Measurements from ENCODE around the gene MZF1. TPM values are rescaled to one million over a fixed set of nuclear protein-coding genes. Genes with fewer than 3 reads are reported as not detected.

The MZF1 gene
- total and polyA plus RNA-seq, 10 of the 15 experiments (the other 5 are each of a cell fraction or from before 2014, with no cell fraction given) = 0.38 to 14.7 (median 7.2) TPM

- Histone ChIP-seq H3K27ac (ENCODE audit: control insufficient read depth, insufficient read depth) (peak overlapping the region; percentile 96), H4K20me1 (ENCODE audit: control insufficient read depth, insufficient read depth) (no peaks in the 10 kb centered on the region), H3K4me2 (ENCODE audit: control insufficient read depth, insufficient read depth) (peak overlapping the region; percentile 88), H3K9ac (ENCODE audit: control insufficient read depth, insufficient read depth, low read length) (peak overlapping the region; percentile 93), H3K27me3 (replicated peaks in 1 of 2; ENCODE audit: control insufficient read depth in 2 of 2, insufficient read depth in 2 of 2, low read length in 1 of 2) (no peaks in the 10 kb centered on the region), H2AFZ (ENCODE audit: control insufficient read depth, low read depth, low read length) (peak overlapping the region; percentile 86), H3K9me3 (replicated peaks; ENCODE audit: control insufficient read depth, insufficient read depth, low read length) (no peaks in the 10 kb centered on the region), H3K4me3 (peak overlapping the region; percentile 89), H3K4me1 (ENCODE audit: control insufficient read depth, insufficient read depth, low read length) (peaks cover 50% of the 10 kb centered on the region), H3K79me2 (ENCODE audit: control insufficient read depth, insufficient read depth, low read length) (peaks cover 42% of the 10 kb centered on the region), H3K36me3 (ENCODE audit: control insufficient read depth in 2 of 2, insufficient read depth in 2 of 2, low read length in 1 of 2) (peaks cover 5% of the 10 kb centered on the region in 2 experiments; a peak in 3 of 4 replicates)
- in situ Hi-C loops (cut with MboI) (no loop called here), intact Hi-C loops (cut with micrococcal nuclease; ENCODE audit: unreplicated experiment) (loop anchor here (1.0 to 2.0 kb wide), 2 partner anchors 14 to 44 kb away; no protein-coding TSS in a partner anchor)
- FAIRE-seq (peak; percentile 100), DNase-seq (ENCODE audit: low read depth, low spot score) (peak; percentile 95), ATAC-seq (peak; percentile 72)
- BruUV-seq (replicated peaks) = no TSS peak
- ChIA-PET CTCF (interaction anchor here (1.0 to 2.4 kb wide), 4 partner anchors 13 to 39 kb away, joined by 3 to 14 read pairs (median 6); partner anchors contain the start of gene ZBTB45), RAD21 (ENCODE audit: unreplicated experiment) (interaction anchor here (0.6 to 1.6 kb wide), 6 partner anchors 14 to 39 kb away, joined by 3 to 5 read pairs (median 4); partner anchors contain the start of gene ZBTB45), POLR2A (interaction anchor here (0.6 to 4.7 kb wide), 10 partner anchors 12 to 70 kb away, joined by 3 to 46 read pairs (median 8); partner anchors contain the start of genes MZF1, TRIM28 and ZBTB45), SMC1A (ENCODE audit: uncharacterized antibody, unreplicated experiment) (interaction anchor here (0.6 to 1.9 kb wide), 4 partner anchors 13 to 197 kb away, joined by 3 to 10 read pairs (median 4); partner anchors contain the start of gene ZBTB45)
- 2% methylated on average over 63 of the region's 76 CpGs for WGBS (ENCODE audit: insufficient coverage, insufficient replicate concordance, low lambda C conversion rate, missing lambda C conversion rate)
- TF ChIP-seq RBBP5 (conservative IDR thresholded peaks at IDR 0.05) = no peak
- TF ChIP-seq TCF3 (IDR thresholded peaks at IDR 0.05; ENCODE audit: borderline replicate concordance, insufficient read depth, low read depth, low read length) = peak; percentile 87
- no peak for TF ChIP-seq HDAC6 (IDR thresholded peaks at IDR 0.05; ENCODE audit: unreplicated experiment)
- peak; percentile 15; the same call in 1 of the 2 replicates for TF ChIP-seq POLR2AphosphoS2 (IDR thresholded peaks at IDR 0.05; ENCODE audit: low read depth, low read length)
- TF ChIP-seq HCFC1 (IDR thresholded peaks at IDR 0.05; ENCODE audit: low read length) = peak; percentile 73
- TF ChIP-seq SP1 (IDR thresholded peaks at IDR 0.05; ENCODE audit: low read depth, low read length) = peak; percentile 47
- peak; percentile 86 for TF ChIP-seq CREM (IDR thresholded peaks at IDR 0.05; ENCODE audit: low read depth)
- peak; percentile 54 to 61; a peak in 3 of 4 replicates for TF ChIP-seq SRF (IDR thresholded peaks at IDR 0.05; ENCODE audit: low read depth in 2 of 2, low read length in 2 of 2)
- TF ChIP-seq POU2F2 (IDR thresholded peaks at IDR 0.05; ENCODE audit: borderline replicate concordance, low read depth, low read length) = peak; percentile 43; the same call in 1 of the 3 replicates
- TF ChIP-seq, protein P1, sequence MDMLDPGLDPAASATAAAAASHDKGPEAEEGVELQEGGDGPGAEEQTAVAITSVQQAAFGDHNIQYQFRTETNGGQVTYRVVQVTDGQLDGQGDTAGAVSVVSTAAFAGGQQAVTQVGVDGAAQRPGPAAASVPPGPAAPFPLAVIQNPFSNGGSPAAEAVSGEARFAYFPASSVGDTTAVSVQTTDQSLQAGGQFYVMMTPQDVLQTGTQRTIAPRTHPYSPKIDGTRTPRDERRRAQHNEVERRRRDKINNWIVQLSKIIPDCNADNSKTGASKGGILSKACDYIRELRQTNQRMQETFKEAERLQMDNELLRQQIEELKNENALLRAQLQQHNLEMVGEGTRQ (IDR thresholded peaks at IDR 0.05; ENCODE audit: borderline replicate concordance, low read depth, low read length) = no peak
- TF ChIP-seq E2F8 (IDR thresholded peaks at IDR 0.05; ENCODE audit: low read depth, partially characterized antibody) = peak; percentile 72
- no peak for TF ChIP-seq MYC (IDR thresholded peaks at IDR 0.05; ENCODE audit: insufficient read depth, insufficient read length, insufficient replicate concordance, low read length, severe bottlenecking)
- peak; percentile 7 for TF ChIP-seq E4F1 (IDR thresholded peaks at IDR 0.05; ENCODE audit: borderline replicate concordance, partially characterized antibody)
- TF ChIP-seq TBL1XR1 (IDR thresholded peaks at IDR 0.05; ENCODE audit: low read depth, low read length) = peak; percentile 30
Measured at GRCh38 chr19:58558623-58559274, 14.4 kb downstream of the MZF1 start.
